ENCODE data around the gene SMARCA4.

GRCh38 chr19:11092181-11092538 lies 131.3 kb downstream of the SMARCA4 start:
- no peak for TF ChIP-seq EZH2 (IDR thresholded peaks at IDR 0.05; ENCODE audit: low read depth, unreplicated experiment)
- TF ChIP-seq, protein P1, sequence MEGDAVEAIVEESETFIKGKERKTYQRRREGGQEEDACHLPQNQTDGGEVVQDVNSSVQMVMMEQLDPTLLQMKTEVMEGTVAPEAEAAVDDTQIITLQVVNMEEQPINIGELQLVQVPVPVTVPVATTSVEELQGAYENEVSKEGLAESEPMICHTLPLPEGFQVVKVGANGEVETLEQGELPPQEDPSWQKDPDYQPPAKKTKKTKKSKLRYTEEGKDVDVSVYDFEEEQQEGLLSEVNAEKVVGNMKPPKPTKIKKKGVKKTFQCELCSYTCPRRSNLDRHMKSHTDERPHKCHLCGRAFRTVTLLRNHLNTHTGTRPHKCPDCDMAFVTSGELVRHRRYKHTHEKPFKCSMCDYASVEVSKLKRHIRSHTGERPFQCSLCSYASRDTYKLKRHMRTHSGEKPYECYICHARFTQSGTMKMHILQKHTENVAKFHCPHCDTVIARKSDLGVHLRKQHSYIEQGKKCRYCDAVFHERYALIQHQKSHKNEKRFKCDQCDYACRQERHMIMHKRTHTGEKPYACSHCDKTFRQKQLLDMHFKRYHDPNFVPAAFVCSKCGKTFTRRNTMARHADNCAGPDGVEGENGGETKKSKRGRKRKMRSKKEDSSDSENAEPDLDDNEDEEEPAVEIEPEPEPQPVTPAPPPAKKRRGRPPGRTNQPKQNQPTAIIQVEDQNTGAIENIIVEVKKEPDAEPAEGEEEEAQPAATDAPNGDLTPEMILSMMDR (conservative IDR thresholded peaks at IDR 0.05; ENCODE audit: low read depth in 2 of 2), result no peak
- TF ChIP-seq EZH2phosphoT487 (IDR thresholded peaks at IDR 0.05; ENCODE audit: unreplicated experiment), result no peak

All from GM23338 (cell line).